RPMI8226 (cell line): ENCODE measurements around the gene ARHGAP1.

Experiments
- DNase-seq: peaks from one replicate; pipeline ENCODE4 v3.0.0-alpha.2; 2015

Gene ARHGAP1

DNA sequence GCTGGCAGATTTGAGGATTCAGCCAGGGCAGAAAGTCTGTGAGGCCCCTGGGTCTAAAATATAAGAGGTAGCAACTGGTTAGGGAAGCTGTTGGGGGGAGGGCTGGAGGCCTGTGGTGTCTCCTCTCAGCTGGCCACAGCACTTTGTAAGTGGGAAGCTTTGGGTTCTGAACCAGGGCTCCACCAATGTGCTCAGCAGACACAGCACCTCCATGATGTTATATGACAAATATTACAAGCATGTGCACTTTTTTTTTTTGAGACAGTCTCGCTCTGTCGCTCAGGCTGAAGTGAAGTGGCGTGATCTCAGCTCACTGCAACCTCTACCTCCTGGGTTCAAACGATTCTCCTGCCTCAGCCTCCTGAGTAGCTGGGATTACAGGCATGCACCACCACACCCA lies 8.0 kb downstream of the ARHGAP1 start:
- DNase-seq, result no peak

DNA sequence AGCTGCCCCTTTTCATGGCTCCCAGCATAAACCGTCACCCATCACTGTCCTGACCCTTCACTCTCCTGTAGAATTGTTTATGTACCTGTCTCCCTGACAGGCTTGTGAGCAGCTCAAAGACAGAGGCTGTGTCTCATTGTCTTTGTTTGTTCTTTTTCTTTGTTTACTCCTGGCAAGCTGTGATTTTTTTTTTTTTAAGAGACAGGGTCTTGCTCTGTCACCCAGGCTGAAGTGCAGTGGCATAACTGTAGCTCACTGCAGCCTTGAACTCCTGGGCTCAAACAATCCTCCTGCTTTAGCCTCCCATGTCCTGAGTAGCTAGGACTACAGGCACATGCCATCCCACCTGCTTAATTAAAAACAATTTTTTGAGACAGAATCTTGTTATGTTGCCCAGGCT lies 9.7 kb downstream of the ARHGAP1 start:
- no peak for DNase-seq

DNA sequence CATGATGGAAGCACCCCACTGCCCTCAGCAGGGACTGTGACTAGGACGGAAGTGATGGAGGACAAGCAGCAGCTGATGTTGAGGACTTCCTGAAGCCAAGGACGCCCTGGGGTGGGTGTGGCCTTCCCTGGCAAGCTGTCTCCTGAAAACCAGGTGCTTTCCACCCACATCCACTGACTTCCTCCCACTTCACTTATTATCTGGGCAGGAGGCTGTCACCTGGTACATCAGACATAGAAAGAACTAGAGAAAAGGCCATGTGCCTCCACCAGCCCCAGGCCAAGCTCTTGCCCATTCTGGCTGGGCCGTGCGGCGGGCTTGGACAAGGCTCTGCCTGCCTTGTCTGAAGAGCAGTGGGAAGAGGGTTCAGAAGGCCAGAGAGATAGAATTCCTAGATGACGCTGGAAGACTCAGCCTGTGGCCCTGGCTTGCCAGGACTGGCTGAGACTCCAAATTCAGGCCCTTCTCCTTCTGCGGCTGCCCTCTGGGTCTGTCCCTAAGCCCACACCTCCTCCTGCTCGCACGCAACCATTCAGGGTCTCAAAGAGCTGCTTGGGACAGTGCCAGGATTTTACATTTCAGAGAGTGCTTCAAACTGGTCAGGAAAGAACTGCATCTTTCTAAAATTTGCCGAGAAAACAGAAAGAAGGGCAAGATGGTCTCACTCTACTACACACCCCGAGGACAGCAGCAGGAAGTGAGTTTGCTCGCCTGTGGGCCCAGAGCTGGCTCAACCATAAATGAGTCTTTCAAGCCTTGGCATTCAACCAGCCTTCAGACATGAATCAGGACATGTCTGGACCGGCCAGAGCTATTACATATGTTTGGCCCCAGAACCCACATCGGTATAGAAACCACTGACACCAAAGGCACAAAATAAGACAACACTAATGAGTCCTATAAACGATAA lies 13.3 kb downstream of the ARHGAP1 start:
- DNase-seq, result no peak

DNA sequence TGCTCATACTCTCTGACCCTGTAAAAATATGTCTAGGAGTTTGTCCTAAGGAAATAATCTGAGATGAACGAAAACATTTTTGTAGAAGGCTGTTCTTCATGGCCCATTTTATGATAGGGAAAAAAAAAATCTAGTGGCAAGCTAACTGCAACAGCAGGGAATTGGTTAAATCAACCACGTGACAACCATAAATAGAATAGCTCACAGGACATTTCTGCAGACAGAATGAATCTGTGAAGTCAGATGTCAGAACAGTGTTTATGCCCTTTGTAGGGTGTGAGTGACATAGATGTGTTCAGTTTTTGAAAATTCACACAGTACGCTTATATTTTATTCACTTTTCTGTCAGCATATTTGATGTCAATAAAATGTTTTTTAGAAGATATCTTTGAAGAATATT lies 16.1 kb downstream of the ARHGAP1 start:
- no peak for DNase-seq

DNA sequence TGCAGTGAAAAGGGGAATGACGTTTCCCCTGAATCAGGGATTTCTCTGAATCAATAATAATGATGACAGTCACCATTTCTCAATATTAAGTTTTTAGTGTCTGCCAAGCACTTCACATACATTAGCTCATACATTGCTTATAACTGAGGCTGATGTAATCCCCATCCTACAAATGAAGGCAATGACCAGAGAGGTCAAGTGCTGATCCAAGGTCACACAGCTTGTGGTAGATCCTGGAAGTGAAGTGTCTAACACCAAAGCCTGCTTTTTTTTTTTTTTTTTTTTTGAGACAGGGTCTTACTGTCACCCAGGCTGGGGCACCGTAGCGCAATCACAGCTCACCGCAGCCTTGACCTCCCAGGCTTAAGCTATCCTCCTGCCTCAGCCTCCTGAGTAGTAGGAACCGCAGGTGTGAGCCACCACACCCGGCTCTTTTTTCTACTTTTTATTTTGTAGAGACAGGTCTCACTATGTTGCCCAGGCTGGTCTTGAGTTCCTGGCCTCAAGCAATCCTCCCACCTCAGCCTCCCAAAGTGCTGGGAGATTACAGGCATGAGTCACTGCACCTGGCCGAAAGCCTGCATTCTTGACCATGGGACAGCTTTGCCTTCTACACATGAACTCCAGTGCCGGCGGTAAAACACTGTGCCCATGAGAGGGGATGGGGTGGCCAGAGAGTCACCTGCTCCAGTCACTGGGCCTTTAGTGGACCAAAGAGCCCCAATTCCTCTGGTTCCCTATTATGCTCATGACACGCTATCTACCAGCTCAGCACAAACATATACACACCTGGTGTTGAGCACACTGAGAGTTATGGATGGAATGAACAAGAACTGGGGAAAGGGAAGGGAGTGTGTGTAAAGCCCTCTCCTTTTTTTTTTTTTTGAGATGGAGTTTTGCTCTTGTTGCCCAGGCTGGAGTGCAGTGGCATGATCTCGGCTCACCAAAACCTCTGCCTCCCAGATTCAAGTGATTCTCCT lies 17.4 kb downstream of the ARHGAP1 start:
- no peak for DNase-seq

DNA sequence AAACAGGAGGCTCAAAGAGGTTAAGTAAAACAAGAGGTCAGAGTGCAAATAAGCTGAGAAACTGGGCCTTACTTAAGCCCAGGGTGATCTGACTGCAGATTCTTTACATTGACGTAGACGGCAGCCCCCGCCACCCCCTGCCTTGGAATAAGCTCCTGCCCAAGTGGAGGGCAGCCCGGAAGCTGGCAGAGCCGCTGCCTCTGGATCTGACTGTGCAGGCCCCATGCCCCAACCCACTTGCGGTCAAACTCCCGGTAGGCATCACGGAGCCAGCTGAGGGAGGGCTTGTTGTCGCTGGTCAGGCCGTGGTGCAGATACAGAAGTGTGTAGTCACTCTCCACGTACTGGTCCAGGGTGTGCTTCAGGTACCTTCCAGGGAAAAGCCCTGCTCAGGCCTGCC lies 18.6 kb downstream of the ARHGAP1 start:
- DNase-seq, result no peak

DNA sequence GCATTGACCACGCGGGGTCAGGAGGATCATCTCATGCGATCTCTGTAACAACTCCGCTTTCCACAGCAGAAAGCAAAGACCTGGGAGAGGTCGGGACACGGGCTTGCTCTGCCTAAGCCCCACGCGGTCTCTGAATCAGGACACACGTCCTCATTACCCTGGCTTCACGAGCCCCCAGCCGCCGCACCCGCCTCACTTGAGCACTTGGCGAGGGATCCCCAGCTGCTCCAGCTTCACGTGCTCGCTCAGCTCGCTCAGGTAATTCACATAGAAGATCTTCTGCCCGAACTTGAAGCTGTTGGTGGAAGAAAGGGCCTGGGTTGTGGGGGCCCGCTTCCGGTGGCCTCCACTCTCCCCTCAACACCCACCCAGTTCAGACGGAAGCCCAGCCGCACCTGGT lies 19.6 kb downstream of the ARHGAP1 start:
- DNase-seq, result no peak

DNA sequence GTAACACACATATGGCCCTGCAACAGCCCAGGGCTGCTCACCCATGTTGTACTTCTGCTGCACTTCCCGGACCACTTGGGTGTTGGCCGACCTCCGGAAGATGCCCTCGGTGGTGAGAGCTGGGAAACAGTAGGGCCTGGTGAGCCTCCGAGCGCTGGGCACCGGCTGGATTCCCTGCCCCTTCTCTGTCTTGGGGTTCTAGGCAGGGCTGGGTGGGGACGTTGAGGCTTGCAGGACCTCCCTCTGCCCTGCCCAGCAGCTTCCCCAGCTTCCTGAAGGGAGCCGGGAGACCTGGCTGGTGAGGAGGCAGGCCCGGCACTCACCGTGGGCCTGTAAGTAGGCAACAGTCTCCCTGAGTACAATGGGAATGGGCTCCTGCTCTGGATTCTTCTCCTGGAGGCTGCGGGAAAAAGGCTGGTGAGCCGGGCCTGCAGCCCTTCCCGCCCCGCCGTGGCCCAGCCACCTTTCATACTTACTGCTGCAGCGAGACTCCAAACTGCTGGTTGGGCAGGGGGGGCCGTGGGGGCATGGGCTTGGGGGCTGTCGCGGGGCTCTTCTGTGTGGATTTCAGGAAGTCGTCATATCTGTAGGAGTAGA lies 20.2 kb downstream of the ARHGAP1 start:
- DNase-seq, result no peak

DNA sequence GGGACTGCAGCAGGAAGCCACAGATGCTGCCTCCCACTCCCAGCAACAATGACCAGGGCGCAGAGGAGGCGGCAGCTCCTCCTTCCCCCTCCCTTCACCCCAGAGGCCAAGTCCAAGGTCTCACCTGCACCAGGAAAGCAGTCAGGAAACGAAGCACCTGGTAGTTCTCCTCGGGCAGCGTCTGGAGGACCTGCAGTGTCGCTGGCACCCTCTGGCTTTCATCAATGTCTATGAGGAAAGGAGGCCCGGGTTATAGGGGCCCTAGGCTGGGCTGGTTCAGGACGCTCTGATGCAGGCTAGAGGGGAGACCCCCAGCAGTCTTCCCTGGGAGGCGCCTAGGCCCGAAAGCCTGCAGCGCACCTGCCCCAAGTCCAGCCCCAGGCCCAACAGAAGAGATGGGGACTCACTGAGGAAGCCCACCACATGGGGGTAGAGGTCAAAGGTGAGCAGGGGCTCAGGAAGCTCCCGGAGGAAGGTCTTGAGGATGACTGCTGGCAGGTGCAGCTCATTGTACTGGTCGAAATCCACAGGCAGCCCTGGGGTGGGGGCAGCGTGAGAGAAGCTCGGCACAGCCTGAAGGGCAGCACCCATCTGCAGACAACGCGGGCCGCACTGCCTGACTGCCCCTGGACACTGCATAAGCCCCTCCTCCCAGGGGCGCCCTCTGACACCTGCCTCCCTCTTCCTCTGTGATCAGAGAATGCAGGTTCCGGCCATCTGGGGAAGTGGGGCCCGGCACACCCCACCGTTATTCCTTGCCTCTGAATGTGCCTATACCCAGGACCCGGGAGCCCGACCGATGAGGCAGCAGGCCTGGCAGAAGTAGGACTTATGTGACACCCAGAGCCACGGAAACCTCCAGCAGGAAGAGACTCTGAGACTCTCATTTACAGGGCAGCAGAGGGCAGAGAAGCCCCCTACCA lies 20.9 kb downstream of the ARHGAP1 start:
- DNase-seq, result no peak

DNA sequence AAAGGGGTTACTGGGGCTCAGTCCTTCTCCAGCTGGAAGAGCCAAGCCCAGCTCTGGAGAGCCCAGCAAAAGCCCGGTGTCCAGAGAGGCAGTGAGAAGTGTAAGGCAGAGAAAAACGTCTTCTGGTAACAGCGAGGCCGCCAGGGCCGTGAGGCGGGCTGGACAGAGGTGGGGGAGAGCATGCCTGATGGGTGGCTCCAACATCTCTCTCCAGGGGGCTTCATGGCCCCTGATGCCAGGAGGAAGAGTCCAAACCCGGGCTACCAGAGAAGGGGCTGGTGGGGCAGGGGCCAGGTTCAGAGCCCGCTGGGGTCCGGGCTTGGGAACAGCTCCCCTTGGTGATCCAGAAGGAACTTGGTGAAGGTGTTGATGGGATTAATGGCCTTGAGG lies 21.7 kb downstream of the ARHGAP1 start:
- no peak for DNase-seq

DNA sequence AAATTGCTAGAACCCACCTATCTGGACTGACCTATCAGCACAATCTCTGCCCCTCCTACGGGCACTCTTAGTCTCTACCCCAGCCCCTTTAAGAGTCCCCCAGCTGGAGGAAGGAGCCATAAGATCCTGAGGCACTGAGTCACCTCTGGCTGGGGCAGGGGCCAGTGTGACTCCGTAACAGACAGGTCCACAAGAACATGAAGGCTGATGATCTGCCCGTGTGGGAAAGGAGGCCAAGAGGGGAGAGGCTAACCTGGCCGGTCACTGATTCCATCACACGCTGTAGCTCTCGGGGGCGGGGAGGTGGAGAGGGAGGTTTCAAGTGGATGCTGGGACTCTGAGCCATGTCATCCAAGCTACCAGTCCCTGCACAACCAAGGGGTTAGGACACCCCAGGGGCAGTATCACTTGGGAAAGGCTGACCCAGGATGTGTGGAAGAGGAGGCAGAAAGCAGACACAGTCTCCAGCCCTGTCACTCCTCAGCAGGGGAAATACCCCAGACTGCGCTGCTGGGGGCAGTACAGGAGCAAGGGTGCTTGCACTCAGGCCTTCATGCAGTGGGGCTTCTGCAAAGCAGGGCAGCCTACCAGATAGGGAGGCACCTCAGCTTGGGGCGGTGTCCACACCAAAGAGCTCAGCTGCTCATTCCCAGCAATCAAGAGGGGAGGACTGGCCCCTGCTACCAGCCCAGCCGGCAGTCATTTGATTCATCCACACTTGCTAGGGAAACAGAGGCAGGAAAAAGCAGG lies 22.3 kb downstream of the ARHGAP1 start:
- DNase-seq, result no peak

DNA sequence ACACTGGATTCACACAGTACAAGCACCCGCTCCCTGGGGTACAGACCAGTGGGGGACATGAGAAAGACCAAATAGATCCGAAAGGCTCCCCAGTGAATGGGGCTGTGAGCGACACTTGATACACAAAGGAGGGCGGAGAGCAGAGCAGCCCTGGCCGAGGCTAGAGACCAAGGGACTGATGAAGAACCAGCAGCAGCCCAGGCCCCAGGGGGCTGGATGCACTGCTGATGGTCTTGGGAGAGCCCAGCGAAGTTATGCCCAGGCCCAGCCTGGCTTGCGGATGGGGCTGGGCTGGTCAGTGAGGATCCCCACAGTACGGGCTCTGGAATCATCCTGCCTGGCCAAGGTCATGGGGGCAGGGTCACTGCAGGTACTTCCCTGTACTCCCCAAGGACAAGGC lies 23.2 kb downstream of the ARHGAP1 start:
- DNase-seq, result no peak

DNA sequence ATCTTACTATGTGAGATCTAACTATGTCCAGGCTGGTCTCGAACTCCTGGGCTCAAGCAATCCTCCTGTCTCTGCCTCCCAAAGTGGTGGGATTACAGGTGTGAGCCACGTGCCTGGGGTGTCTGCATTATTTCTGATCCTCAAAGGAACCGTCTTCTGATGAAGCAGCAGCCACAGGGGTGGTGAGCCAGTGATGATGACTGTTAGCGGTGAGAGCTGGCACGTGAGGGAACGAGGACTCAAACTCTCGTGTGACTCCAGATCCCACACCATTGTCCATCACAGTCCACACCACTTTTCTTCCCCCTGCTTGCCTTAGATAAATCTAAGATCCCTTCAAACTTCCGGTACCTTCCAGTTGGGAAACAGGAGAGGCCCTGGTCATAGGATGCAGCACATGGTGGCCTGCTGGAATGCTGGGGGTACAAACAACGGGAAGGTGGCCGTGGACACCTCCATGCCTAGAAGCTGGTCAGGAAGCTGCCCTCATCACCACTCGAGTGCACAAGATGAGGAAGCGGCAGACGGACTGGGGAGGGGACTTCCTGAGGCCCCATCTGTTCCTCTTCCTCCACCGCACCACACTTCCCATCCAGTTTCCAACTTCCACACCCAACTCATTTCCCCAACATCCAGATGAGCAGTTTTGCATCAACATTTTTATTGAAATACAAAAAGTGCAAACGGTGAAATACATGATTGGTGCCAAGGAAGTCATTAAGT lies 23.8 kb downstream of the ARHGAP1 start:
- no peak for DNase-seq

DNA sequence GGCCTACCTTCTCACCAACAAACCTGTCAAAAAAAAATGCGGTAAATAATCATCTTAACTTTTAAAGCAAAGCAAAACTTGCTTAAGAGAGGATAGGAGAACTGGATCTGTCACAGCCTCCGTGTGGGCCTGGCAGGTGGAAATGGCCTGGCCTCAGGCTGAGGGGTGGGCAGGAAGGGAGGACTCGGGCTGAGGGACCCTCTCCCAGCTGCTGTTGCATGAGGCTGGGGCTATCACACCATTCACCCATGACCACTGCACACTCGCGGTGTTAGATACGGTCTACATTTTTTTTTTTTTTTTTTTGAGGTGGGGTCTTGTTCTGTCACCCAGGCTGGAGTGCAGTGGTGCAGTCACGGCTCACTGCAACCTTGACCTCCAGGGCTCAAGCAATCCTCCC lies 24.5 kb downstream of the ARHGAP1 start:
- DNase-seq, result no peak

DNA sequence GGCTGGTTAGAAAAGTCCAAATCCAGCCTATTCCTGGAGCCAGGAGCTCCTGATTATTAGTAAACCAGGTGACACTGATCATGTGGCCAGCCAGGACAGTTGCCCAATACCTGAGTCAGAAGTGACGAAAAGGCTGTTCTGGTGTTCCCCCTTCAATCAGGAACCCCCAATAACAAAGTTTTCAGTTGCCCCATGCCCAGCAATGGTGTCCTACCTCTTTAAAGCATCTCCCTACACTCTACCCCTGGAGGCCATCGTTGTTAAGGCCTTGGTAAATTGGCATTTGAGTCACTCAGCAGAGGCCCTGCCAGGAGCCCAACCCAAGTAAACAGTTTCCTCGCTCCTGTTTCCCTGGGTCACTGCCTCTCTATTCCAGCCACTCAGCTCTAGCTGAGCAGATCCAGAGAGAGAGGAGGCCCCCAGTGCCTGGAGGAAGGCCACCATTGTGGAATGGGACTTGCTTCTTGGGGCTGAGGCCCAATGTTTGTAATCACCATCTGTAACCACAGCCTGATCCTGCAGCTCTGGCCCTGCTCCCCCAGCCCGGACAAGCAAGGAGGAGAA lies 25.0 kb downstream of the ARHGAP1 start:
- no peak for DNase-seq

DNA sequence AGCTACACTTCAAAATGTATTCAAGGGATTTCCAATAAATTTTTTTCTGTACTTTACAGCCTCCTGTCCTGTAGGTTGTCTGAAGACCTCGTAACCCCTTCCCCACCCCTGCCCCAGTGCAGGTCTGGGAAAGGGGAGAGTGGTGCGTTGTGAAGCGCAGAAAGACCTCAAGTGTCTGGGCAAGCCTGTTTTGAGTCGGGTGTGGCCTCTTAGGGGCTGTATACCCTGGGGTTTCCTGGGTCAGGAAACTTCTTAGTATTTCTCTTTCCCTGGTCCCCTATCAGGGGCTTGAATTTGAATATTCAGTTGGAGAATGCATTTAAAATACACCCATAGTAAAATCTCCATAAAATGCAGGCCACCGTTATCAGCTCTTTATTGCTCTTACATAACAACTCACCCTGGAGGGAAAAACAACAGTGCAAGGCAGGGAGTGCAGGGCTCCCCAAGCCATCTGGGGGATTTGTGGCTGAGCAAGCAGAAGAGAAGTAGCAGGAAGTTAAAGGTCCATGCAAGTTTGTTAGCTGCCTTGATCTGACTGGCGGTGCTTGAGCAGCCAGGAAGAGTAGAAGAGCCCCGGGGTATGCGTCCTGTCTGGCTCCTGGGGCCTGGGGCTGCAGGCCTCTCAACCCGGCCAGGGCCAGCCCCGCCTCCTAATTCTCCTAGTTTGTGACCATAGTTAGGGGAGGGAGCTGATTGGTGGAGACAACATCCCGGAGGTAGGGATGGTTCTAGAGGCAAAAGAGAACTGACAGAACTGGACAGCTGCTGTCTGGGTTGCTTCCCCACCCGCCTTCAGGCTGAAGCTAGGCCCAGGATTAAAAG lies 25.7 kb downstream of the ARHGAP1 start:
- peak; percentile 55 for DNase-seq

DNA sequence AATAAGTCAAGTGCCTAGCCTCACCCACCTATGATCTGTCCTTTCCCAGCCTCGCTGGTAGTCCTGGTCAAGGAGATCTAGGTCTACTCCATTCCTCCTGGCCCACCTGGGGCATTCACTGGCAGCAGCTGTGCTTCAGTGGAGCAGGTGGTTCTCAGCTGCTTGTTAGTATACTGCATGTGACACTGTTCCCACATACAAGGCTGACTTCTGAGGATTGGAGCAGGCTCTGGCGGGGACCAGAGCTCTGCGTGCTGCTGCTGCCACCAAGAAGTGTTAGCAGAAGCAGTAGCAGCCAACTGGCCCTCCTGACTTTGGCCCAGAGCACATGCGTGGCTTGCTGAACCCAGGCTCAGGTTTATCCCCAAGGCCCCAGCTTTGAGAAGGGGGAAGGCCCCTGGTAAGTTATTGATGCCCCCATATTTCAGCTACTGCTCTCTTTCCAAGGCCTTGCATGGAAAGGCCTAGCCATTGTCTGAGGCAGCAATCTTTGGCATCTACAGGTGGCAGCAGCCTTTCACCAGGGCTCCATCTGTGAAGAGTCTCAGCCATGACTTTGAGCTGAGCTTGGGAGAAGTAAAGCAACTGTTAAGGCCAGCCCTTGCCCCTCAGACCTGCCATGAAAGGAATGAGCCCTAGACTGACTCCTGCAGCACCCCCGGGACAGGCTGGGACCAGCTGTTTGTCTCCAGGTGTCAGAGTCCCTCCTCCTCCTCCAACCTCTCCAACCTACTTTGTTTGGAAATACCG lies 26.5 kb downstream of the ARHGAP1 start:
- DNase-seq, result no peak

DNA sequence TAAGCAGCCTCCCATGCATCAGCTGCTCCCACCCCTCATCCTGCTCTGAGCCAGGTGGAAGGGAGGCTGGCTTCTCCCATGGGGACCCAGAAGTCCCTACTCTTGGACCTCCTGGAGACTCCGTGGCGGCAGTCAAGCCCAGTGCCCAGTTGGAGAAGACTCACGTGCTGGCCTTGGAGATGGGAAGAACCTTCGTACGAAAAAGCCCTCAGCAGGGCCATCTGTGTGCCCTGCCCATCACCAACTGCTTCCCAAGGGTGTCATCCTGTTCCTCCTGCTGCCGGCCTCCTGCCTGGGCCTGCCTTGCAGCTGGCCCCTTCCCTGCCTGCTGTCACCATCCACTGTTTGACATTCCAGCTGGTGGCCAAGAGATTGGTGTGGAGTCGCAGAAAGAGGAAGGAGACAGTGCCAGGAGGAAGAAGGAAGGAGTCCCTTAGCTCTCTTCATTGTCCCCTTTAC lies 28.0 kb downstream of the ARHGAP1 start:
- DNase-seq, result no peak

DNA sequence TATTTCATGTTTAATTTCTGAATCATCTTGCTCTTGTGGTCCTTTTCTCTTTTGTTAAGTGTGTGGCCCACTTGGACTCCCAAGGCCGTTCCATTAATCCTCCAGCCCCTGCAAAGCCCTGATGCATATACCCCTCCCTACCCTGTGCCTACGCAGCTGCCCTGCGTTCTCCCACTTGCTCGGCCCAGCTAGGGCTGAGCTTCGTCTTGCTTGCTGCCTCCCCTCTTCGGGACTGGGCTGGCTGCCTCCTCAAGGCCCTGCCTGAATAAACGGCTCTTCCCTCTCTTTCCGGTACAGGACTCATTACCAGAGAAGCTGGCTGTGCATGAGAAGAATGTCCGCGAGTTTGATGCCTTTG lies 28.5 kb downstream of the ARHGAP1 start:
- no peak for DNase-seq
